IgD-negative memory B cell (primary cell): ENCODE measurements around the gene VN1R2. TPM values are rescaled to one million over a fixed set of nuclear protein-coding genes. Genes with fewer than 3 reads are reported as not detected.
"Not testable (repeated sequence)": the region's sequence is repeated elsewhere in the genome, so short reads cannot be mapped to it uniquely, and the experiment has no call there.

Experiments used
- H3K27ac Mint-ChIP-seq, 3 donors: one replicate each; pipeline ENCODE4 v1.8.0; 2020 to 2022; ENCODE audit warnings: mild to moderate bottlenecking in 3 of 3, mixed read lengths in 3 of 3, moderate library complexity in 1 of 3
- H3K27me3 Mint-ChIP-seq: one replicate; pipeline ENCODE4 v1.8.0; 2021; ENCODE audit warnings: mixed read lengths
- H3K36me3 Mint-ChIP-seq: one replicate; pipeline ENCODE4 v1.8.0; 2020; ENCODE audit warnings: mild to moderate bottlenecking, mixed read lengths
- H3K4me1 Mint-ChIP-seq, 3 donors: one replicate each; pipeline ENCODE4 v1.8.0; 2020 to 2022; ENCODE audit warnings: mixed read lengths in 3 of 3, mild to moderate bottlenecking in 1 of 3
- H3K4me3 Mint-ChIP-seq, 4 donors: one replicate each; pipeline ENCODE4 v1.8.0; 2020 to 2022; ENCODE audit warnings: mild to moderate bottlenecking in 4 of 4, mixed read lengths in 4 of 4, moderate library complexity in 3 of 4
- H3K9me3 Mint-ChIP-seq, 3 donors: one replicate each; pipeline ENCODE4 v1.8.0; 2020 to 2021; ENCODE audit warnings: mixed read lengths in 3 of 3, mild to moderate bottlenecking in 1 of 3
- polyA plus RNA-seq: library from polyadenylated mRNA; unstranded; fragments of 300-500 nt; fragmentation: Illumina TruSeq; gene quantifications from one replicate; pipeline ENCODE4 v1.2.3, GENCODE V29; 2021

The VN1R2 gene
- not detected for polyA plus RNA-seq

- not testable (repeated sequence) for H3K27ac Mint-ChIP-seq, H3K4me1 Mint-ChIP-seq, H3K27me3 Mint-ChIP-seq, H3K36me3 Mint-ChIP-seq
- peaks cover 11 to 25% (median 17%) of the 10 kb centered on the region in 3 donors for H3K9me3 Mint-ChIP-seq
- peak within 1 kb of the TSS in 1 of 4 donors; percentile 38 for H3K4me3 Mint-ChIP-seq
Observed at GRCh38 chr19:53257715-53258342, at the start of gene VN1R2. VN1R2 (plus strand) TSS chr19:53258292; CDS start chr19:53258376, 84 bp downstream.

GRCh38 chr19:53211554-53211953 is 46.5 kb upstream of the VN1R2 start:
- not testable (repeated sequence) for H3K27ac Mint-ChIP-seq, H3K4me1 Mint-ChIP-seq, H3K27me3 Mint-ChIP-seq
- peak overlapping the region in 1 of 4 donors; percentile 32 for H3K4me3 Mint-ChIP-seq
- peaks cover 16% of the 10 kb centered on the region for H3K36me3 Mint-ChIP-seq
- peaks cover 22 to 54% (median 51%) of the 10 kb centered on the region in 3 donors for H3K9me3 Mint-ChIP-seq

GRCh38 chr19:53212703-53213320 is 45.3 kb upstream of the VN1R2 start:
- Mint-ChIP-seq H3K9me3 (peaks cover 15 to 47% (median 44%) of the 10 kb centered on the region in 3 donors), H3K36me3 (peaks cover 7% of the 10 kb centered on the region), H3K4me1 (no peaks in the 10 kb centered on the region), H3K27ac (no peak overlapping the region), H3K4me3 (no peak overlapping the region), H3K27me3 (no peaks in the 10 kb centered on the region)

GRCh38 chr19:53222716-53223115 is 35.4 kb upstream of the VN1R2 start:
- not testable (repeated sequence) for H3K36me3 Mint-ChIP-seq, H3K27ac Mint-ChIP-seq
- H3K9me3 Mint-ChIP-seq: peaks cover 10 to 40% (median 38%) of the 10 kb centered on the region in 3 donors

GRCh38 chr19:53224606-53225005 is 33.5 kb upstream of the VN1R2 start:
- no peaks in the 10 kb centered on the region for H3K4me1 Mint-ChIP-seq
- H3K4me3 Mint-ChIP-seq: no peak overlapping the region
- H3K27me3 Mint-ChIP-seq: no peaks in the 10 kb centered on the region
- peaks cover 12 to 36% (median 34%) of the 10 kb centered on the region in 3 donors for H3K9me3 Mint-ChIP-seq
- peaks cover 2% of the 10 kb centered on the region for H3K36me3 Mint-ChIP-seq
- no peak overlapping the region for H3K27ac Mint-ChIP-seq

More at GRCh38 chr19:53222716-53223115, 35.4 kb upstream of the VN1R2 start:
- not testable (repeated sequence) for H3K4me1 Mint-ChIP-seq, H3K27me3 Mint-ChIP-seq, H3K4me3 Mint-ChIP-seq

GRCh38 chr19:53237114-53237777 is 20.8 kb upstream of the VN1R2 start:
- Mint-ChIP-seq H3K4me1 (no peaks in the 10 kb centered on the region), H3K27me3 (no peaks in the 10 kb centered on the region), H3K9me3 (peaks cover 18 to 55% (median 48%) of the 10 kb centered on the region in 3 donors), H3K27ac (no peak overlapping the region), H3K4me3 (peak overlapping the region in 1 of 4 donors; percentile 52), H3K36me3 (peaks cover 1% of the 10 kb centered on the region)

GRCh38 chr19:53246498-53246897 is 11.6 kb upstream of the VN1R2 start:
- Mint-ChIP-seq H3K27ac (no peak overlapping the region), H3K36me3 (peaks cover 4% of the 10 kb centered on the region), H3K4me3 (no peak overlapping the region), H3K4me1 (no peaks in the 10 kb centered on the region), H3K9me3 (peaks cover 27 to 49% (median 45%) of the 10 kb centered on the region in 3 donors), H3K27me3 (no peaks in the 10 kb centered on the region)

GRCh38 chr19:53254411-53255341 is 3.4 kb upstream of the VN1R2 start, which contains the start of gene ZNF677:
ZNF677 (minus strand) TSS chr19:53254873; CDS start chr19:53251550, 3,323 bp downstream.
- peaks cover 11 to 29% (median 29%) of the 10 kb centered on the region in 3 donors for H3K9me3 Mint-ChIP-seq
- peaks cover 2% of the 10 kb centered on the region for H3K36me3 Mint-ChIP-seq
- peaks cover 0 to 3% (median 2%) of the 10 kb centered on the region in 3 donors for H3K4me1 Mint-ChIP-seq
- peak within 1 kb of the TSS in 2 of 3 donors; percentile 68 to 72 for H3K27ac Mint-ChIP-seq
- H3K4me3 Mint-ChIP-seq: peak within 1 kb of the TSS; percentile 79 to 94 (median 86)
- H3K27me3 Mint-ChIP-seq: peaks cover 7% of the 10 kb centered on the region

GRCh38 chr19:53267623-53268022 is 9.5 kb downstream of the VN1R2 start, which contains the start of gene VN1R4:
VN1R4 (minus strand) TSS chr19:53267723; CDS start chr19:53267665, 58 bp downstream.
- not testable (repeated sequence) for H3K27me3 Mint-ChIP-seq, H3K27ac Mint-ChIP-seq, H3K36me3 Mint-ChIP-seq, H3K4me1 Mint-ChIP-seq, H3K4me3 Mint-ChIP-seq
- peaks cover 16 to 33% (median 25%) of the 10 kb centered on the region in 3 donors for H3K9me3 Mint-ChIP-seq

GRCh38 chr19:53269861-53270260 is 11.8 kb downstream of the VN1R2 start:
- H3K9me3 Mint-ChIP-seq: peaks cover 21 to 36% (median 26%) of the 10 kb centered on the region in 3 donors
- not testable (repeated sequence) for H3K27ac Mint-ChIP-seq, H3K36me3 Mint-ChIP-seq, H3K4me3 Mint-ChIP-seq, H3K27me3 Mint-ChIP-seq, H3K4me1 Mint-ChIP-seq

- H3K9me3 Mint-ChIP-seq: peaks cover 27 to 36% (median 27%) of the 10 kb centered on the region in 3 donors
- no peaks in the 10 kb centered on the region for H3K27me3 Mint-ChIP-seq
- no peak overlapping the region for H3K27ac Mint-ChIP-seq
- H3K4me1 Mint-ChIP-seq: no peaks in the 10 kb centered on the region
- H3K4me3 Mint-ChIP-seq: no peak overlapping the region
- H3K36me3 Mint-ChIP-seq: peaks cover 4% of the 10 kb centered on the region
Observed at GRCh38 chr19:53272044-53272443, 14.0 kb downstream of the VN1R2 start.

GRCh38 chr19:53275480-53275879 is 17.4 kb downstream of the VN1R2 start:
- Mint-ChIP-seq H3K36me3 (peaks cover 4% of the 10 kb centered on the region), H3K27ac (no peak overlapping the region), H3K9me3 (peaks cover 24 to 52% (median 26%) of the 10 kb centered on the region in 3 donors), H3K4me3 (no peak overlapping the region), H3K27me3 (no peaks in the 10 kb centered on the region), H3K4me1 (no peaks in the 10 kb centered on the region)

- not testable (repeated sequence) for H3K36me3 Mint-ChIP-seq, H3K27ac Mint-ChIP-seq, H3K4me1 Mint-ChIP-seq, H3K27me3 Mint-ChIP-seq, H3K4me3 Mint-ChIP-seq
- H3K9me3 Mint-ChIP-seq: peaks cover 8 to 22% (median 14%) of the 10 kb centered on the region in 3 donors
Observed at GRCh38 chr19:53281947-53282346, 23.9 kb downstream of the VN1R2 start.

GRCh38 chr19:53285087-53285486 is 27.0 kb downstream of the VN1R2 start:
- Mint-ChIP-seq H3K36me3 (peaks cover 1% of the 10 kb centered on the region), H3K27ac (no peak overlapping the region), H3K4me1 (no peaks in the 10 kb centered on the region), H3K4me3 (no peak overlapping the region), H3K9me3 (peaks cover 10 to 15% (median 12%) of the 10 kb centered on the region in 3 donors), H3K27me3 (no peaks in the 10 kb centered on the region)
